Measurements from ENCODE around the gene WFIKKN2.
A peak's percentile ranks its signal among the peaks of the same experiment; 100 is the strongest.

WFIKKN2 gene

DNA sequence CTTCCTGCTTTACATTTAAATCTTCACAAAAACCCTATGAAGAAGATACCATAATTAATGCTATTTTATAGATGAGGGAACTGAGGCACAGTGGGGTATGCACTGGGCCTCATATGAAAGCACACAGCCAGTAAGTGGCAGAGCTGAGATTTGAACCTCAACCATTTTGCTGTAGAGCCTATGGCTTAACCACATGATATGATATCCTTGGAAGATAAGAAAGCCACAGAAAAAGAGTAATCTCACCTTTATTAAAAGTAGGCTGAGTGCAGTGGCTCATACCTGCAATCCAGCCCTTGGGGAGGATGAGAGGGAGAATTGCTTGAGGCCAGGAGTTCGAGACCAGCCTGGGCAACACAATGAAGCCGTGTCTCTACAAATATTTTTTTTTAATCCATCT, 45.8 kb downstream of the WFIKKN2 start:
- DNase-seq = no peak

GRCh38 chr17:50882851-50883250, 47.5 kb downstream of the WFIKKN2 start:
- DNase-seq = no peak

- peak in 1 of 2 donors; percentile 77 for DNase-seq
Measured at GRCh38 chr17:50883850-50884438, 48.6 kb downstream of the WFIKKN2 start.

GRCh38 chr17:50884439-50885311, 49.3 kb downstream of the WFIKKN2 start:
- DNase-seq = no peak

- DNase-seq = no peak
Measured at GRCh38 chr17:50887705-50888245, 52.4 kb downstream of the WFIKKN2 start.

- DNase-seq = no peak
Measured at GRCh38 chr17:50889528-50890118, 54.2 kb downstream of the WFIKKN2 start.

DNA sequence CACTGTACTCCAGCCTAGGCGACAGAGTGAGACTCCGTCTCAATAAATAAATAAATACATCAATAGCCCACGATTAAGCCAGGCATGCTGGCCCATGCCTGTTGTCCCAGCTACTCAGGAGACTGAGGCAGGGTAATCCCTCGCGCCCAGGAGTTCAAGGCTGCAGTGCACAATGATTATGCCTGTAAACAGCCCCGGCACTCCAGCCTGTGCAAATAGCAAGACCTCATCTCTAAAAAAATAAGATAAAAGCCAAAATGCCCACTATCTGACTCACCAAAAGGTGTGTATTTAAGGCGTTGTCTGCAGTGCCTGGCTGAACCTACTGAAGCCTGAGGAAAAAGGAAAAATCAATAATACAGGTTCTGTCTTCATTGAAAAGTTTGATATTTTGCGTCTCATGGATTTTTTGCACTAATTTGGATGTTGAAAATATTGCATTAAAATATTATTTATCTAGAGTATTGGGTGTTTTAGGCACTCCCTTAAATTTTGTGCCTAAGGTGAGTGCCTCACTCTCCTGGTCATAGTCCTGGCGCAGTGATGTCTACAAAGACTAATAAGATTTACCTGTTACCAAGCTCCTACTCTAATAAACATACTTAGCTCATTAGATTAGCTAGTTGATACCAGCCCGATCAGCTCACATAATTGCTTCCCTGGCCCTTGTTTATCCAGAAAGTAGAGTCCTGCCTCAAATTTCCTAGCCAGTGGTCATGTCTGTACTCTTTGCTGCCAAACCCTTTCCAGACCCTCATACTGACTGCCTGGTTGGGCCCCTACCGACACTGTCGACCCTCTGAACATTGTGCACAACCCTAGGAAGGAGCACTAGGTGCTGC, 55.5 kb downstream of the WFIKKN2 start:
- no peak for DNase-seq

DNA sequence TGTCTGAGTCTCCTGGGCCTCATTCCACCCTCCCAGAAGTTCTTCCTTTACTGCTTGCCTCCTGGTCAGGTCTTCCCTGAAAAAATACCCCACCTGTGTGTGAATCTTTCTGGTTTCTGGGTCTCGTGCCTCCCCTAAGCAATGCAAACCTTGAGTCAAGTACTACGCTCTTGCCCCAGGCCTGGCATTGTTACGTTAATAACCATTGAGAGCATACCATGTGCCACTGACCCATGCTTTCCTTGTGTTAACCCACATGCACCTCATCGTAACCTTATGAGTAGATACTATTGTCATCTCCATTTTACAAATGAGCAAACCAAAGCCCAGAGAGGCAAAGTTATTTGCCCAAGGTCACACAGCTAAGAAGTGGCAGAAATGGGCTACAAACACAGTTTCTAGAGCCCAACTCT, 56.2 kb downstream of the WFIKKN2 start:
- DNase-seq = no peak
